HG03457 (cell line): ENCODE results near the gene STOM.

ENCODE experiments used
- ATAC-seq: cut with Tn5 transposase; IDR thresholded peaks from one replicate; pipeline ENCODE4 v1.9.1; 2021; ENCODE audit warnings: moderate number of reproducible peaks; ENCODE audit not compliant: unreplicated experiment

The STOM gene

DNA sequence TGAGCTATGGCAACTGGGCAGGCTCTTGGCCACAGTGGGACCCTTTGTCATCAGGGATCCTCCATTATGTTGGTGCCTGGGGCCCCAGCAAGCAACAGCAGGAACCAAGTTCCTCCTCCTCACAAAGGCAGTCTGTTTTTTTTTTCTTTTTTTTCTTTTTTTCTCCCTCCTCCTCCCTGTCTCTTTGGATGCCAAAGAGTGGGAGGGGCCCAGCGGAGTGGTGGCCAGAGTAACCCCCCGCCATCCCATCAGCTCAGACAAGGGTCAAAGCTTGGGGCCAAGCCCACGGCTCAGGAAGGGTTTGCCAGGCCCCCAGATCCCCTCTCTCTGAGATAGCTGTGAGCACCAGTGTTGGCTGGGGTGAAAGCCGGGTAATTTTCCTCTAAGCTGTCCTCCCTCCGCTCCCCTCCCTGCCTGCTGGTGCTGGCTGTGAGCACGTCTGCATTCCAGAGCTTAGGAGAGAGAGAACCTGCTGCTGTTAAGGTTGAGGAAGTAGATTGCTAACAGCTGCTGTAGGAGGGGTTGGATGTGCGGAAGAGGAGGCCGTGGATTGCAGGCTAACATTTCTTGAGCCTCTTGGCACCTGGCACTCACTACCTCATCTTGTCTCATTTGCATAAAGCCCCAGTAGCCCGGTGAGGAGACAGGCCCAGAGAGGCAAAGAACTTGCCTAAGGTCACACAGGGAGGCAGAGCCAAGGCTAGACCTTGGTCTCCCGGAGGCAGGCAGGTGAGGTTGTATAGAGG, 80.9 kb downstream of the STOM start:
- ATAC-seq = no peak
